Measurements from ENCODE around the gene KCNJ1.

KCNJ1 gene

GRCh38 chr11:128879817-128880216 is 12.7 kb upstream of the KCNJ1 start:
- TF ChIP-seq CTCF (IDR thresholded peaks at IDR 0.05; ENCODE audit: low read depth, low read length) = no peak
- no peak for DNase-seq (ENCODE audit: extremely low read depth, low read depth)

DNA sequence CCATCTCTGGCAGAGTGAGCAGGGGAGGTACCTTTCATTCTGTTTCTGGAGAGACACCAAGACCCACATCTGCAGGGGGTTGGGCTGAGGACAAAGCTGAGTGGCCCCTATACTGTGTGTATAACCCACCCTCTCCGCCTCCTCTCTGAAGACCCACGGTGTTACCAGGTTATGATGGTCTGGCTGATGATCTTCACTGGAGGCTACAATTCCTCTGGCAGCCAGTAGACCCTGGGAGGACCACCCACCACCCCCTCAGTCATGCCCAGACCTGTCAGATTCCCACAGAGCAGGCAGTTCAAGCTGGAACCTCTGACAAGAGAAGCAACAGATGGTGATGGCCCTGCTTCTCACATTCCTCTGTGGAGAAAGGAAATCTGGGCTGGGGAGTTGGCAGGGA is 11.4 kb upstream of the KCNJ1 start:
- no peak for DNase-seq (ENCODE audit: extremely low read depth, low read depth)
- TF ChIP-seq CTCF (IDR thresholded peaks at IDR 0.05; ENCODE audit: low read depth, low read length) = no peak

DNA sequence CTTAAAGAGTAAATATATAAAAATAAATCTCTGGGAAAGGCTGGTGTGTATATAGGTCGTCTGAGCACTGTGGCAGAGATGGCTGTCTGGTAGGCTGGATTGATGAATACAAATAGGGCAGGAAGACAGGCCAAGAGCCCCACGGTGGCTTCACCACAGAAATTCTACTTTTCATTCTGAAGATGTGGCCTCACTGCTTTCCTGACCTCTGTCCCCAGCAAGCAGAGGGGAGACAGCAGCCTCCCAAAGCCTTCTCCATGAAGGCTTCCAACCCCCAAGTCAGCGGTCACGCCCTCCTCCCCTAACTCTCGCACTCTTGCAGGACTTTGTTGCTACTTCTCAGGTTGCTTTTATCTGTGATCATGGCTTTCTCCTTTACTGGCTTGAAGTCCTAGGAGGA is 10.6 kb upstream of the KCNJ1 start:
- TF ChIP-seq CTCF (IDR thresholded peaks at IDR 0.05; ENCODE audit: low read depth, low read length) = no peak
- DNase-seq (ENCODE audit: extremely low read depth, low read depth) = no peak

GRCh38 chr11:128876133-128876650 is 9.1 kb upstream of the KCNJ1 start:
- no peak for DNase-seq (ENCODE audit: extremely low read depth, low read depth)
- no peak for TF ChIP-seq CTCF (IDR thresholded peaks at IDR 0.05; ENCODE audit: low read depth, low read length)

- DNase-seq (ENCODE audit: extremely low read depth, low read depth) = no peak
- no peak for TF ChIP-seq CTCF (IDR thresholded peaks at IDR 0.05; ENCODE audit: low read depth, low read length)
Measured at GRCh38 chr11:128874427-128874826, 7.3 kb upstream of the KCNJ1 start.

DNA sequence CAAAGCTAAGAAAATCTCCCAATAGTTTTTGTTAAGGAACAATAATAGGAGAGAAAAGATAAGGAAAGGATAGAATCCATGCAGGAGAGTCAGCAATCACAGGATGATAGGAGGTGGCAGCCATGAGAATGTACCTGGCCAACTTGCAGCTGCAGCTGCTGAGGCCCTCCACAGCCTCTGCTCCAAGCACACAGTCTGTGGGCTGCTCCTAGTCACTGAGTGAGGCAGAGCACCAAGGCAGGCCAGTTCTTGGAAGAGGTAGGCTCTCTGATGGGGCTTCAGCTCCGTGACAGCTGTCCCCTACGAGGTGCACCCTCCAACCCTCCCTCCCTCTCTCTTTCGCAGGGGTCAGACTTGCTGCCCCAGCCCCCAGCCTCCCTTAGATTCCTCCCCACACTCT is 5.5 kb upstream of the KCNJ1 start:
- TF ChIP-seq CTCF (IDR thresholded peaks at IDR 0.05; ENCODE audit: low read depth, low read length) = no peak
- no peak for DNase-seq (ENCODE audit: extremely low read depth, low read depth)

GRCh38 chr11:128872094-128872493 is 5.0 kb upstream of the KCNJ1 start:
- DNase-seq (ENCODE audit: extremely low read depth, low read depth) = no peak
- TF ChIP-seq CTCF (IDR thresholded peaks at IDR 0.05; ENCODE audit: low read depth, low read length) = no peak

All from AG09319 (cell line).